GM12878 (cell line): ENCODE data around the gene ZC3H15. TPM values are rescaled to one million over a fixed set of nuclear protein-coding genes. Genes with fewer than 3 reads are reported as not detected.

Experiments
- ATAC-seq: fragments of 200-7000 bp; cut with Tn5 transposase; 3 replicates; pipeline ENCODE4 v1.9.1; 2020; ENCODE audit warnings: mild to moderate bottlenecking, moderate library complexity
- BruUV-seq: library from RNA; stranded (reverse); fragments of 400-500 nt; replicated peaks from 2 replicates; lab custom pipeline; 2021; lab: Mats Ljungman, UMichigan
- CTCF ChIA-PET: fragments of 300-600 bp; sonication (Branson Sonifier 250); formaldehyde crosslinking; extraction: SDS; loops from one replicate; lab custom pipeline; 2021; ENCODE audit warnings: inconsistent platforms; lab: Yijun Ruan, JAX
- POLR2A ChIA-PET: fragments of 350-600 bp; formaldehyde crosslinking; extraction: SDS; loops from one replicate; lab custom pipeline; 2021; ENCODE audit warnings: inconsistent platforms; lab: Charles Lee
- RAD21 ChIA-PET: fragments of 300-600 bp; sonication (Branson Sonifier 250); formaldehyde crosslinking; loops from one replicate; lab custom pipeline; 2023; ENCODE audit warnings: antibody characterized with exemption; ENCODE audit not compliant: unreplicated experiment; lab: Charles Lee
- SMC1A ChIA-PET: fragments of 300-600 bp; sonication (Branson Sonifier 250); formaldehyde crosslinking; loops from one replicate; lab custom pipeline; 2023; ENCODE audit not compliant: unreplicated experiment, uncharacterized antibody; lab: Charles Lee
- DNase-seq: peaks from one replicate; pipeline ENCODE4 v3.0.0-alpha.2; 2011; ENCODE audit warnings: low read depth, low spot score
- FAIRE-seq: peaks from 3 replicates; lab custom pipeline; 2011; peaks lifted over from hg19 to GRCh38; lab: Jason Lieb, UNC
- H2AFZ ChIP-seq: 2 replicates; pipeline ENCODE4 v1.6.0; 2011; ENCODE audit warnings: low read depth, low read length, control low read depth; ENCODE audit not compliant: control insufficient read depth
- H3K27ac ChIP-seq: 2 replicates; pipeline ENCODE4 v1.5.1; 2011; ENCODE audit warnings: control low read depth; ENCODE audit not compliant: control insufficient read depth, insufficient read depth
- H3K27me3 ChIP-seq, 2 experiments: replicated peaks in 1 of 2; 2 replicates each; pipeline versions ENCODE4 v1.6.0 to v1.6.1; 2011; ENCODE audit warnings: low read length in 1 of 2; ENCODE audit not compliant: control insufficient read depth in 2 of 2, insufficient read depth in 2 of 2
- H3K36me3 ChIP-seq, 2 experiments: 2 replicates each; pipeline ENCODE4 v1.5.1; 2011; ENCODE audit warnings: low read length in 1 of 2; ENCODE audit not compliant: control insufficient read depth in 2 of 2, insufficient read depth in 2 of 2
- H3K4me1 ChIP-seq: 2 replicates; pipeline ENCODE4 v1.6.1; 2011; ENCODE audit warnings: mild to moderate bottlenecking, low read length, moderate library complexity, mixed read lengths; ENCODE audit not compliant: control insufficient read depth, insufficient read depth
- H3K4me2 ChIP-seq: 2 replicates; pipeline ENCODE4 v1.6.0; 2011; ENCODE audit warnings: control low read depth; ENCODE audit not compliant: control insufficient read depth, insufficient read depth
- H3K4me3 ChIP-seq: fragments of 200-600 bp; sonication (generic); 2 replicates; pipeline ENCODE4 v1.5.1; 2016
- H3K79me2 ChIP-seq: 2 replicates; pipeline ENCODE4 v1.6.0; 2011; ENCODE audit warnings: low read length; ENCODE audit not compliant: control insufficient read depth, insufficient read depth
- H3K9ac ChIP-seq: 2 replicates; pipeline ENCODE4 v1.8.0; 2011; ENCODE audit warnings: low read length, control low read depth, mixed read lengths; ENCODE audit not compliant: control insufficient read depth, insufficient read depth
- H3K9me3 ChIP-seq: replicated peaks from 3 replicates; pipeline ENCODE4 v1.5.1; 2011; ENCODE audit warnings: mild to moderate bottlenecking, low read length; ENCODE audit not compliant: control insufficient read depth, insufficient read depth
- H4K20me1 ChIP-seq: 2 replicates; pipeline ENCODE4 v1.6.0; 2011; ENCODE audit not compliant: control insufficient read depth, insufficient read depth
- ASH2L ChIP-seq: fragments of 300-600, 200-600 bp; sonication (generic); IDR thresholded peaks from 2 replicates; pipeline ENCODE4 v1.6.1; 2017; ENCODE audit warnings: low read depth, mild to moderate bottlenecking, borderline replicate concordance
- CHD2 ChIP-seq: IDR thresholded peaks from 2 replicates; pipeline ENCODE4 v1.6.1; 2011; ENCODE audit warnings: low read depth, low read length, improper control_type of control experiment, borderline replicate concordance
- DPF2 ChIP-seq: fragments of 450-650 bp; IDR thresholded peaks from 2 replicates; pipeline ENCODE4 v1.6.1; 2017; ENCODE audit warnings: mild to moderate bottlenecking
- E4F1 ChIP-seq: fragments of 450-650 bp; IDR thresholded peaks from 2 replicates; pipeline ENCODE4 v1.6.1; 2018; ENCODE audit warnings: borderline replicate concordance, mild to moderate bottlenecking; ENCODE audit not compliant: partially characterized antibody
- FOXK2 ChIP-seq: fragments of 450-650 bp; IDR thresholded peaks from 2 replicates; pipeline ENCODE4 v1.6.1; 2017; ENCODE audit warnings: mild to moderate bottlenecking, moderate library complexity
- FOXM1 ChIP-seq: IDR thresholded peaks from 2 replicates; pipeline ENCODE4 v1.6.1; 2012; ENCODE audit warnings: low read depth, mild to moderate bottlenecking, inconsistent platforms, low read length, moderate library complexity
- HCFC1 ChIP-seq: fragments of 150-350 bp; IDR thresholded peaks from 2 replicates; pipeline ENCODE4 v1.6.1; 2014; ENCODE audit warnings: low read length
- KLF5 ChIP-seq: fragments of 450-650 bp; IDR thresholded peaks from 2 replicates; pipeline ENCODE4 v1.6.1; 2014; ENCODE audit warnings: mild to moderate bottlenecking; ENCODE audit not compliant: partially characterized antibody
- PAX5 ChIP-seq: IDR thresholded peaks from 2 replicates; pipeline ENCODE4 v1.6.1; 2011; ENCODE audit warnings: low read depth, low read length, borderline replicate concordance
- POLR2AphosphoS2 ChIP-seq: IDR thresholded peaks from 2 replicates; pipeline ENCODE4 v1.6.1; 2011; ENCODE audit warnings: low read depth, mild to moderate bottlenecking, low read length, improper control_type of control experiment, moderate library complexity
- REST ChIP-seq: IDR thresholded peaks from 2 replicates; pipeline ENCODE4 v1.6.1; 2012; ENCODE audit warnings: mild to moderate bottlenecking, low read depth, low read length
- SIX5 ChIP-seq: IDR thresholded peaks from 2 replicates; pipeline ENCODE4 v1.6.1; 2011; ENCODE audit warnings: mild to moderate bottlenecking, low read depth, low read length, moderate library complexity; ENCODE audit not compliant: severe bottlenecking
- SMC3 ChIP-seq: IDR thresholded peaks from 2 replicates; pipeline ENCODE4 v1.6.1; 2011; ENCODE audit warnings: low read length, improper control_type of control experiment, borderline replicate concordance
- STAT1 ChIP-seq: fragments of 450-650 bp; conservative IDR thresholded peaks from 2 replicates; pipeline ENCODE4 v1.6.1; 2014; ENCODE audit warnings: antibody characterized with exemption, mild to moderate bottlenecking
- ZNF217 ChIP-seq: fragments of 450-650 bp; IDR thresholded peaks from 2 replicates; pipeline ENCODE4 v1.6.1; 2017; ENCODE audit warnings: antibody characterized with exemption, mild to moderate bottlenecking
- WGBS: methylation state at CpG from one replicate; pipeline ENCODE4 v1.1.6; 2016; ENCODE audit warnings: low lambda C conversion rate; ENCODE audit not compliant: insufficient replicate concordance, insufficient coverage; ENCODE audit errors: missing lambda C conversion rate; 5-methylcytosine and 5-hydroxymethylcytosine counted together
- in situ Hi-C: fragments of 300-500 bp; cut with MboI; formaldehyde crosslinking; loops from 9 replicates; pipeline ENCODE4 v1.14.3; 2018; ENCODE audit warnings: mixed read lengths
- intact Hi-C: fragments of 100-400 bp; cut with micrococcal nuclease; formaldehyde crosslinking; loops from one replicate; pipeline ENCODE4 v1.14.2; 2022; ENCODE audit not compliant: unreplicated experiment
- polyA plus RNA-seq, 11 experiments: library from polyadenylated mRNA; depleted of rRNA in 4 of 11; unstranded in 6 of 11; stranded (reverse) in 5 of 11; fragments of >200 nt; fragmentation: Nextera tagmentation in 4 of 11; fragmentation: Illumina TruSeq in 1 of 11; extraction: Ambion mirVana in 4 of 11; extraction: Trizol in 1 of 11; gene quantifications; 1 replicate in 1 of 11; 2 replicates in 10 of 11; pipeline versions ENCODE4 v1.2.1 to v1.2.3, GENCODE V29; 2011 to 2016; ENCODE audit warnings: inconsistent platforms in 2 of 11, missing spikeins in 2 of 11, low read depth in 1 of 11
- total RNA-seq, 4 experiments: library from RNA; depleted of rRNA in 3 of 4; stranded (reverse); fragments of >200 nt in 3 of 4; fragmentation: Illumina TruSeq in 1 of 4; extraction: Trizol in 1 of 4; gene quantifications; 2 replicates each; pipeline versions ENCODE4 v1.2.1 to v1.2.3, GENCODE V29; 2013 to 2021

The ZC3H15 gene
- total and polyA plus RNA-seq, 10 of the 15 experiments (the other 5 are each of a cell fraction or from before 2014, with no cell fraction given) = 51.5 to 152 (median 123) TPM

DNA sequence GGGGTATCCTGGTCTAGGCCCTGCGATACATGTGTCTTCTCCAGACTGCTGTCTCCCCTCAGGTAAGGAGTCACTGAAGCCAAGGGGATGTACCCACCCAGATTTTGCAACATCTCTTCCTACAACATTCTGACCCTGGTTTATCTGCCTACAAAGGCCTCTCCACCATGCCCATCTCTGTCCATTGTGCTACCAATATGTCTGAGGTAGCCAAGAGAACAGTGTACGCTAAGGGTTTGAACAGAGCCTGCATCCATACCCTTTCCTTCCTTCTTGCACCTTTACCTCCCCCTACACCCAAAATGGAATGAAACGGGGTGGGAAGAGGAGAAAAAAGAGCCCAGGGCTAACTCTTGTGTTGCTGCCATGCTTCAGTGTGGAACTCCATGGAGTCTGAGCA, 11.9 kb downstream of the ZC3H15 start:
- 86% methylated on average over 3 of the region's 3 CpGs for WGBS
- BruUV-seq = no TSS peak
- Histone ChIP-seq H3K4me3 (no peak overlapping the region), H3K27me3 (no peaks in the 10 kb centered on the region), H3K79me2 (peaks cover 47% of the 10 kb centered on the region), H2AFZ (no peak overlapping the region), H3K27ac (no peak overlapping the region), H3K36me3 (peaks cover 4 to 40% of the 10 kb centered on the region in 2 experiments), H3K9ac (no peak overlapping the region), H3K4me1 (no peaks in the 10 kb centered on the region), H3K4me2 (no peak overlapping the region), H3K9me3 (no peaks in the 10 kb centered on the region), H4K20me1 (peaks cover 9% of the 10 kb centered on the region; the same call in 1 of the 2 replicates)
- SMC1A ChIA-PET = no interaction called here
- DNase-seq = no peak
- FAIRE-seq = no peak
- CTCF ChIA-PET = interaction anchor here (3.1 kb wide), 1 partner anchor 144 kb away, joined by 23 read pairs; no protein-coding TSS in a partner anchor
- ATAC-seq = no peak
- intact Hi-C loops (no loop called here), in situ Hi-C loops (loop anchor here (25.0 kb wide), 1 partner anchor 964 kb away; no protein-coding TSS in a partner anchor)
- RAD21 ChIA-PET = no interaction called here
- no peak for TF ChIP-seq STAT1
- no peak for TF ChIP-seq KLF5
- no peak for TF ChIP-seq ASH2L
- TF ChIP-seq SIX5 = no peak
- TF ChIP-seq DPF2 = no peak
- no peak for TF ChIP-seq SMC3
- TF ChIP-seq HCFC1 = no peak
- TF ChIP-seq CHD2 = no peak
- TF ChIP-seq E4F1 = no peak
- TF ChIP-seq POLR2AphosphoS2 = no peak
- TF ChIP-seq REST = no peak
- TF ChIP-seq PAX5 = no peak
- no peak for TF ChIP-seq ZNF217
- TF ChIP-seq FOXK2 = no peak
- TF ChIP-seq FOXM1 = no peak
- POLR2A ChIA-PET = no interaction called here
